Gastroesophageal sphincter (tissue), 4 donors: Measurements from ENCODE around the gene FOXE1. TPM values are rescaled to one million over a fixed set of nuclear protein-coding genes. Genes with fewer than 3 reads are reported as not detected.

Experiments used
- ATAC-seq: fragments of 150-250 bp; one replicate; pipeline ENCODE4 v1.9.1; 2016; ENCODE audit warnings: mild to moderate bottlenecking, moderate library complexity
- H3K27ac ChIP-seq, 4 donors: fragments of 200-600 bp; sonication (generic) in 3 of 4; 1 replicate in 3 of 4; 2 replicates in 1 of 4; pipeline ENCODE4 v1.5.1; 2016 to 2019
- H3K27me3 ChIP-seq: fragments of 200-600 bp; sonication (generic); one replicate; pipeline ENCODE4 v1.5.1; 2019
- H3K36me3 ChIP-seq, 2 donors: fragments of 200-600 bp; sonication (generic); one replicate each; pipeline ENCODE4 v1.5.1; 2019; ENCODE audit warnings: control low read depth in 1 of 2
- H3K4me1 ChIP-seq, 3 donors: fragments of 200-600 bp; sonication (generic); 1 replicate in 2 of 3; 2 replicates in 1 of 3; pipeline ENCODE4 v1.5.1; 2016 to 2019; ENCODE audit warnings: control low read depth in 2 of 3
- H3K4me3 ChIP-seq, 2 donors: fragments of 200-600 bp; sonication (generic); one replicate each; pipeline ENCODE4 v1.5.1; 2019; ENCODE audit warnings: mild to moderate bottlenecking in 1 of 2, moderate library complexity in 1 of 2
- H3K9me3 ChIP-seq, 3 donors: fragments of 200-600 bp; sonication (generic); one replicate each; pipeline ENCODE4 v1.5.1; 2017 to 2019; ENCODE audit warnings: control low read depth in 2 of 3
- CTCF ChIP-seq, 4 experiments: fragments of 200-600 bp in 2 of 4; fragments of 450-650 bp in 2 of 4; sonication (generic) in 1 of 4; IDR thresholded peaks; one replicate each; pipeline ENCODE4 v1.5.1; 2017 to 2019; ENCODE audit warnings: antibody characterized with exemption in 4 of 4, mild to moderate bottlenecking in 2 of 4, moderate library complexity in 2 of 4
- EP300 ChIP-seq: sonication (generic); formaldehyde crosslinking; IDR thresholded peaks from one replicate; pipeline ENCODE4 v1.6.1; 2017; ENCODE audit warnings: antibody characterized with exemption, mild to moderate bottlenecking
- POLR2A ChIP-seq, 2 donors: fragments of 450-650 bp; IDR thresholded peaks; one replicate each; pipeline ENCODE4 v1.6.1; 2017; ENCODE audit warnings: antibody characterized with exemption in 2 of 2, mild to moderate bottlenecking in 2 of 2, moderate library complexity in 1 of 2
- POLR2AphosphoS5 ChIP-seq: sonication (generic); formaldehyde crosslinking; IDR thresholded peaks from one replicate; pipeline ENCODE4 v1.6.1; 2017; ENCODE audit warnings: antibody characterized with exemption
- WGBS, 2 donors: methylation state at CpG; one replicate each; pipeline ENCODE4 v1.1.5; 2018; ENCODE audit warnings: low coverage in 1 of 2; 5-methylcytosine and 5-hydroxymethylcytosine counted together
- total RNA-seq, 4 donors: library from RNA; depleted of rRNA; stranded (reverse); fragments of >200 nt; gene quantifications; one replicate each; pipeline ENCODE4 v1.1.0, GENCODE V29; 2016

The FOXE1 gene
- total RNA-seq, 4 donors from 2014 or later = 0.08 to 0.79 TPM; not detected in 2

GRCh38 chr9:97859346-97859745 is 6.3 kb downstream of the FOXE1 start:
- H3K27ac ChIP-seq = no peak overlapping the region
- H3K9me3 ChIP-seq = peaks cover 0 to 9% (median 0%) of the 10 kb centered on the region in 3 donors
- H3K4me3 ChIP-seq = no peak overlapping the region
- H3K4me1 ChIP-seq = peaks cover 0 to 17% (median 0%) of the 10 kb centered on the region in 3 donors
- H3K27me3 ChIP-seq = peaks cover 100% of the 10 kb centered on the region
- no peak for TF ChIP-seq CTCF (IDR thresholded peaks at IDR 0.05)
- TF ChIP-seq POLR2AphosphoS5 = no peak
- TF ChIP-seq POLR2A (IDR thresholded peaks at IDR 0.05) = no peak
- no peak for TF ChIP-seq EP300
- H3K36me3 ChIP-seq = no peaks in the 10 kb centered on the region
- no peak for ATAC-seq
- WGBS, 2 donors = no CpG with 5 or more reads among the region's 2 CpGs

GRCh38 chr9:97860451-97861147 is 7.6 kb downstream of the FOXE1 start:
- Histone ChIP-seq H3K9me3 (peaks cover 0 to 9% (median 0%) of the 10 kb centered on the region in 3 donors), H3K4me1 (peaks cover 0 to 10% (median 0%) of the 10 kb centered on the region in 3 donors), H3K36me3 (no peaks in the 10 kb centered on the region), H3K4me3 (no peak overlapping the region), H3K27me3 (peaks cover 99% of the 10 kb centered on the region), H3K27ac (no peak overlapping the region)
- no peak for ATAC-seq
- 40% methylated on average over 1 of the region's 10 CpGs; no CpG with 5 or more reads in 1 of the 2 donors for WGBS, 2 donors
- no peak for TF ChIP-seq POLR2AphosphoS5
- no peak for TF ChIP-seq EP300
- no peak for TF ChIP-seq POLR2A (IDR thresholded peaks at IDR 0.05)
- TF ChIP-seq CTCF (IDR thresholded peaks at IDR 0.05) = no peak

- TF ChIP-seq POLR2AphosphoS5 = no peak
- TF ChIP-seq CTCF (IDR thresholded peaks at IDR 0.05) = no peak
- TF ChIP-seq EP300 = no peak
- TF ChIP-seq POLR2A (IDR thresholded peaks at IDR 0.05) = no peak
- ATAC-seq = no peak
- Histone ChIP-seq H3K9me3 (peaks cover 0 to 14% (median 0%) of the 10 kb centered on the region in 3 donors), H3K36me3 (no peaks in the 10 kb centered on the region), H3K27ac (no peak overlapping the region), H3K27me3 (peaks cover 99% of the 10 kb centered on the region), H3K4me3 (no peak overlapping the region), H3K4me1 (peaks cover 0 to 10% (median 0%) of the 10 kb centered on the region in 3 donors)
- 69 to 73% methylated on average over 2 to 3 of the region's 5 CpGs for WGBS, 2 donors
Observed at GRCh38 chr9:97861148-97861475, 8.1 kb downstream of the FOXE1 start.

- ATAC-seq = no peak
- TF ChIP-seq CTCF (IDR thresholded peaks at IDR 0.05) = no peak
- TF ChIP-seq POLR2AphosphoS5 = no peak
- no peak for TF ChIP-seq POLR2A (IDR thresholded peaks at IDR 0.05)
- no peak for TF ChIP-seq EP300
- Histone ChIP-seq H3K36me3 (no peaks in the 10 kb centered on the region), H3K4me3 (no peak overlapping the region), H3K27ac (no peak overlapping the region), H3K9me3 (peaks cover 0 to 29% (median 0%) of the 10 kb centered on the region in 3 donors), H3K27me3 (peaks cover 80% of the 10 kb centered on the region), H3K4me1 (peaks cover 0 to 1% (median 0%) of the 10 kb centered on the region in 3 donors)
- 49% methylated on average over 6 of the region's 7 CpGs; no CpG with 5 or more reads in 1 of the 2 donors for WGBS, 2 donors
Observed at GRCh38 chr9:97863314-97863713, 10.3 kb downstream of the FOXE1 start.

GRCh38 chr9:97864396-97864795 is 11.4 kb downstream of the FOXE1 start:
- ATAC-seq = no peak
- Histone ChIP-seq H3K27ac (no peak overlapping the region), H3K4me1 (no peaks in the 10 kb centered on the region), H3K9me3 (peaks cover 0 to 29% (median 0%) of the 10 kb centered on the region in 3 donors), H3K36me3 (no peaks in the 10 kb centered on the region), H3K27me3 (peaks cover 69% of the 10 kb centered on the region), H3K4me3 (no peak overlapping the region)
- 62 to 67% methylated on average over 1 of the region's 1 CpG for WGBS, 2 donors
- TF ChIP-seq POLR2AphosphoS5 (no peak), POLR2A (IDR thresholded peaks at IDR 0.05) (no peak), EP300 (no peak), CTCF (IDR thresholded peaks at IDR 0.05) (no peak)
